Peyer's patch (tissue), 4 donors: Measurements from ENCODE around the gene DNAJC15. TPM values are rescaled to one million over a fixed set of nuclear protein-coding genes. Genes with fewer than 3 reads are reported as not detected.
"Not testable (repeated sequence)": the region's sequence is repeated elsewhere in the genome, so short reads cannot be mapped to it uniquely, and the experiment has no call there.

ENCODE experiments used
- DNase-seq, 3 donors: peaks; one replicate each; pipeline ENCODE4 v3.0.0-alpha.2; 2017 to 2019
- H3K27ac ChIP-seq, 4 donors: fragments of 200-600 bp; sonication (generic); one replicate each; pipeline ENCODE4 v1.5.1; 2016 to 2019
- H3K27me3 ChIP-seq, 2 donors: fragments of 200-600 bp; sonication (generic); one replicate each; pipeline ENCODE4 v1.5.1; 2019
- H3K36me3 ChIP-seq, 3 donors: fragments of 200-600 bp; sonication (generic); one replicate each; pipeline ENCODE4 v1.5.1; 2016 to 2019
- H3K4me1 ChIP-seq, 4 donors: fragments of 200-600 bp; sonication (generic); one replicate each; pipeline ENCODE4 v1.5.1; 2016 to 2019
- H3K4me3 ChIP-seq, 4 donors: fragments of 200-600 bp; sonication (generic); 1 replicate in 3 of 4; 2 replicates in 1 of 4; pipeline ENCODE4 v1.5.1; 2016 to 2019; ENCODE audit warnings: mild to moderate bottlenecking in 1 of 4
- H3K9me3 ChIP-seq, 4 donors: fragments of 200-600 bp; sonication (generic); one replicate each; pipeline ENCODE4 v1.5.1; 2016 to 2019; ENCODE audit warnings: mild to moderate bottlenecking in 1 of 4
- CTCF ChIP-seq, 6 experiments: fragments of 450-650 bp in 4 of 6; fragments of 200-600 bp in 2 of 6; sonication (generic) in 1 of 6; IDR thresholded peaks; one replicate each; pipeline ENCODE4 v1.5.1; 2017 to 2019; ENCODE audit warnings: antibody characterized with exemption in 6 of 6, mild to moderate bottlenecking in 3 of 6, moderate library complexity in 1 of 6
- POLR2A ChIP-seq, 2 donors: fragments of 450-650 bp; IDR thresholded peaks; one replicate each; pipeline ENCODE4 v1.5.1; 2017; ENCODE audit warnings: antibody characterized with exemption in 2 of 2, mild to moderate bottlenecking in 2 of 2, moderate library complexity in 2 of 2
- total RNA-seq, 4 donors: library from RNA; depleted of rRNA; stranded (reverse); fragments of >200 nt; gene quantifications; one replicate each; pipeline ENCODE4 v1.1.0, GENCODE V29; 2016

The DNAJC15 gene
- total RNA-seq, 4 donors from 2014 or later: 5.8 to 27.5 (median 11.9) TPM

- Histone ChIP-seq H3K27ac (no peak overlapping the region), H3K36me3 (no peaks in the 10 kb centered on the region)
- TF ChIP-seq CTCF (IDR thresholded peaks at IDR 0.05): no peak
- TF ChIP-seq POLR2A (IDR thresholded peaks at IDR 0.05): no peak
These were observed 39.4 kb upstream of the DNAJC15 start for GRCh38 chr13:42984026-42984425.

DNA sequence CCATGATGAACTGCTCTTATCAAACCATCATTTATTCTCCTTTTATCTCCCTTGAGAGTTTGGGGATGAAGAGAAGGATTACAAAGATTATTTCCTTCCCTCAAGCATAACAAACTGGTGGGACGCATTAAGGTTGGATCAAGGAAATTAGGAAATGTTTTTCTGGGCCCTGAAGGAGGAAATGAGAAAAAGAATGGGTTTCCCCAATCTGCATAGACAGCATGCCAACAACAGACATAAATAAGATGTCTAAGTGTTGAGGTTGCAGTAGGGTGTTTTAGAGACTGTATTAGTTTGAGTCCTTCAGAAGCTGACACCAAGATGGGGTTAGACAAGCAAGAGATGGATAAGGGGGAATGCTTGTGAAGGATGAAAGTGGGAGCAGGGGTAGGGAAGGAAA is 38.7 kb upstream of the DNAJC15 start:
- no peaks in the 10 kb centered on the region for H3K9me3 ChIP-seq
- DNase-seq: no peak
- H3K27ac ChIP-seq: peak overlapping the region in 2 of 4 donors; percentile 77 to 84
- TF ChIP-seq POLR2A (IDR thresholded peaks at IDR 0.05) (no peak), CTCF (IDR thresholded peaks at IDR 0.05) (no peak)
- no peak overlapping the region for H3K4me3 ChIP-seq
- H3K36me3 ChIP-seq: no peaks in the 10 kb centered on the region
- peaks cover 0 to 22% (median 9%) of the 10 kb centered on the region in 4 donors for H3K4me1 ChIP-seq
- no peaks in the 10 kb centered on the region for H3K27me3 ChIP-seq

More at GRCh38 chr13:42984026-42984425, 39.4 kb upstream of the DNAJC15 start:
- Histone ChIP-seq H3K4me1 (peaks cover 0 to 21% (median 9%) of the 10 kb centered on the region in 4 donors), H3K27me3 (no peaks in the 10 kb centered on the region), H3K9me3 (no peaks in the 10 kb centered on the region), H3K4me3 (no peak overlapping the region)
- no peak for DNase-seq

DNA sequence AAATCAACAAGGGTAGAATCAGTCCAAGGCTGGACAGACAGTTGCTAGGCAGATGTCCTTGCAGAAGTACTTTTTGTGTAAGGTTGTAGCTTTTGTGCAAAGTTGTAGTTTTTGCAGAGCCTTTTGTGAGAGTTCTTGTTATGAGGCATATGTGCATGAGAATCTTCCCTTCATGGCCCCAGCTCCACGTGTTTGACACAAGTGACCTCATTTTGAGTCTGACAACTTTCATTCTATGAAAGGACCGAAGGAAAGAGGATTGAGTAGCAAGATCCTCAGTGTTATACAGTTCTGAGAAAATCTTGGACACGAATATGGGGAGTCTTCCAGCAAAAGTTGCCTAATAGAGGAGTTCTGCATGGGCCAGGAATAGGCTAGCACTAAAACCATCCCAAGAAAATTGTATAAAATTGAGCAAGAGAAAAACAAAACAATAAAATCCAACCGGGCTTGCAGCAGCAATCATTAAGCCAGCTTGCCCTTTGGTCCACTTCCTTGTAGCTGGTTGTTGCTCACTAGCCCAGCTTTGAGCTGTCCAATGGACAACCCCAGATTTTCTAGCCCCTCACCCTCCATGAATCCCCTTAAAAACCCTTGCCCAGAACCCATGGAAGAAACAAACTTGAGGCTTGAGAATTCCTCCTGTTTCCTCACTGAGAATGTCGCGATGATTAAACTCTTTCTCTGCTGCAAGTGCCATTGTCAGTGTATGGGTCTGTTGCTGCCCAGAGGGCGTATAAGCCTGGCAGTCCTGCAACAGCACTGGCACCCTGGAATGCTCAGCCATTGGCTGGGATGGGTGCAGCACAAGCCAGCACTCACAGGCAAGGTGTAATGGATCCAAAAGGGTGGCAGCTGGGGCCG is 37.8 kb upstream of the DNAJC15 start:
- H3K9me3 ChIP-seq: no peaks in the 10 kb centered on the region
- no peaks in the 10 kb centered on the region for H3K27me3 ChIP-seq
- peak overlapping the region in 1 of 4 donors; percentile 6 for H3K4me3 ChIP-seq
- H3K36me3 ChIP-seq: no peaks in the 10 kb centered on the region
- peak overlapping the region in 3 of 4 donors; percentile 71 to 84 (median 77) for H3K27ac ChIP-seq
- H3K4me1 ChIP-seq: peaks cover 0 to 30% (median 9%) of the 10 kb centered on the region in 4 donors
- peak in 1 of 2 donors; percentile 33 for TF ChIP-seq POLR2A (IDR thresholded peaks at IDR 0.05)
- TF ChIP-seq CTCF (IDR thresholded peaks at IDR 0.05): no peak
- peak in 2 of 3 donors; percentile 73 to 80 for DNase-seq

DNA sequence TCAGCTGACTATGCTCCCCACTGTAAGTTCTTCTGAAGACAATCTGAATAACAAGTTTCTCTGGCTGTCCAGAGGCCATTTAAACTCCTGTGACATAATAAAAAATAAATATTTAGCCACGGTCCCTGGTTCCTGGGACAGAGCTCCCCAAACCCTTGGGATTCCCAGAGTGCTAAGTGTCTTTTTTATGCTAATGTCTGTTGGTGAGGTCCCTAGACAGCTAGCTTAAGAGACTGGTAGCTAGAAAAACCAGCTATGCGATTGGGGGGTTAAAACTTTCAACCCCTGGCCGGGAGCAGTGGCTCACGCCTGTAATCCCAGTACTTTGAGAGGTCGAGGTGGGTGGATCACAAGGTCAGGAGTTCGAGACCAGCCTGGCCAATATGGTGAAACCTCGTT is 37.2 kb upstream of the DNAJC15 start:
- TF ChIP-seq CTCF (IDR thresholded peaks at IDR 0.05): no peak
- TF ChIP-seq POLR2A (IDR thresholded peaks at IDR 0.05): no peak
- no peaks in the 10 kb centered on the region for H3K36me3 ChIP-seq
- peaks cover 0 to 37% (median 12%) of the 10 kb centered on the region in 4 donors for H3K4me1 ChIP-seq
- H3K27me3 ChIP-seq: no peaks in the 10 kb centered on the region
- DNase-seq: no peak
- H3K4me3 ChIP-seq: no peak overlapping the region
- H3K27ac ChIP-seq: peak overlapping the region in 3 of 4 donors; percentile 71 to 84 (median 77)
- no peaks in the 10 kb centered on the region for H3K9me3 ChIP-seq

GRCh38 chr13:42990291-42991232 is 32.8 kb upstream of the DNAJC15 start:
- no peak for DNase-seq
- Histone ChIP-seq H3K36me3 (no peaks in the 10 kb centered on the region), H3K9me3 (no peaks in the 10 kb centered on the region), H3K27ac (peak overlapping the region; percentile 83 to 94 (median 92)), H3K27me3 (no peaks in the 10 kb centered on the region), H3K4me1 (peaks cover 0 to 25% (median 3%) of the 10 kb centered on the region in 4 donors), H3K4me3 (peak overlapping the region; percentile 52 to 76 (median 64))
- no peak for TF ChIP-seq POLR2A (IDR thresholded peaks at IDR 0.05)
- TF ChIP-seq CTCF (IDR thresholded peaks at IDR 0.05): no peak

- not testable (repeated sequence) for H3K27me3 ChIP-seq, H3K9me3 ChIP-seq, DNase-seq, H3K36me3 ChIP-seq
- H3K27ac ChIP-seq: peak overlapping the region; percentile 83 to 94 (median 92)
- peak overlapping the region; percentile 52 to 76 (median 64) for H3K4me3 ChIP-seq
- peaks cover 0 to 18% (median 3%) of the 10 kb centered on the region in 4 donors for H3K4me1 ChIP-seq
These were observed 32.0 kb upstream of the DNAJC15 start for GRCh38 chr13:42991233-42991897.
